Astrocyte of the cerebellum (primary cell): ENCODE data around the gene ACP6.
"Not testable (repeated sequence)": the region's sequence is repeated elsewhere in the genome, so short reads cannot be mapped to it uniquely, and the experiment has no call there.

Experiments
- DNase-seq: peaks from one replicate; pipeline ENCODE4 v3.0.0-alpha.2; 2011; ENCODE audit warnings: low read depth
- H3K4me3 ChIP-seq: 2 replicates; pipeline ENCODE4 v1.5.1; 2011; ENCODE audit warnings: mild to moderate bottlenecking, low read depth, low read length, moderate library complexity
- in situ Hi-C: cut with HindIII; loops from 2 replicates; pipeline ENCODE4 v1.10.0; 2017; ENCODE audit warnings: low sequenced_read_pairs
- TF ChIP-seq, protein P1 (sequence below): IDR thresholded peaks from 2 replicates; pipeline ENCODE4 v1.5.1; 2012; ENCODE audit warnings: low read length, low read depth, moderate library complexity, mild to moderate bottlenecking; ENCODE audit errors: missing control alignments

Gene ACP6

DNA sequence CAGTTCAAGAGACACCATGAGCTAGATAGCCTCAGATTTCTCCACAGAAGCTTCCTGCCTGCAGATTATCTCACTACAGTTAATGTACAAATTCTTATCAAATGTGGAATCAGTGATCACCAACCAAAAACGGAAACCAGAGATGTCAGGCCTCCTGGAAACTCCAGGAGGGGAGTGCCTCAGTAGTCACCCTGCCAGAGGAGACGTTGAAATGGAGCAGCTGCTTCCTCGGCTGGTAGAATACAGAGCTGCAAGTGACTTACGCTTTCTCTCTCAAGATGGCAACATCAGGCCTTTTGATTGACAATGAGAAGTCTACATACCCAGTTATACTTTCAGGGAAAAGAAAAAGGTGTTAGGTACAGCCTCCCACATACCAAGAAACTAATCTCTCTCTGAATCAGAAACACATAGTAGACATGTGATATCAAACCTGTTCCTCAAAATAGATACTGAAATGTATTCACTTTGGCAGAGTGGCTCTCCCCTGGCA, 52.2 kb downstream of the ACP6 start:
- TF ChIP-seq, protein P1, sequence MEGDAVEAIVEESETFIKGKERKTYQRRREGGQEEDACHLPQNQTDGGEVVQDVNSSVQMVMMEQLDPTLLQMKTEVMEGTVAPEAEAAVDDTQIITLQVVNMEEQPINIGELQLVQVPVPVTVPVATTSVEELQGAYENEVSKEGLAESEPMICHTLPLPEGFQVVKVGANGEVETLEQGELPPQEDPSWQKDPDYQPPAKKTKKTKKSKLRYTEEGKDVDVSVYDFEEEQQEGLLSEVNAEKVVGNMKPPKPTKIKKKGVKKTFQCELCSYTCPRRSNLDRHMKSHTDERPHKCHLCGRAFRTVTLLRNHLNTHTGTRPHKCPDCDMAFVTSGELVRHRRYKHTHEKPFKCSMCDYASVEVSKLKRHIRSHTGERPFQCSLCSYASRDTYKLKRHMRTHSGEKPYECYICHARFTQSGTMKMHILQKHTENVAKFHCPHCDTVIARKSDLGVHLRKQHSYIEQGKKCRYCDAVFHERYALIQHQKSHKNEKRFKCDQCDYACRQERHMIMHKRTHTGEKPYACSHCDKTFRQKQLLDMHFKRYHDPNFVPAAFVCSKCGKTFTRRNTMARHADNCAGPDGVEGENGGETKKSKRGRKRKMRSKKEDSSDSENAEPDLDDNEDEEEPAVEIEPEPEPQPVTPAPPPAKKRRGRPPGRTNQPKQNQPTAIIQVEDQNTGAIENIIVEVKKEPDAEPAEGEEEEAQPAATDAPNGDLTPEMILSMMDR: no peak
- in situ Hi-C loops: no loop called here
- H3K4me3 ChIP-seq: no peak overlapping the region
- no peak for DNase-seq

DNA sequence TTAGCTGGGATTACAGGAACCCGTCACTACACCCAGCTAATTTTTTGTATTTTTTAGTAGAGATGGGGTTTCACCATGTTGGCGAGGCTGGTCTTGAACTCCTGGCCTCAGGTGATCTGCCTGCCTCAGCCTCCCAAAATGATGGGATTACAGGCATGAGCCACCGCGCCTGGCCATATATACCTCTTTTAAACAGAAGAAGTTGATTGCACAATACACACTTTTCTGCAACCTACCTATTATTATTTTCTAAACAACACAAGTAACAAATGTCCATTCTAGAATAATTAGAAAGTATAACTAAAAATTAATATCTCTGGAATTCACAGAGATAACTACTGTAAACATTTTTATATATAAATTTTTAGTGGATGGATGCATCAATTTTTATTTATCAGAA, 55.4 kb downstream of the ACP6 start:
- DNase-seq, H3K4me3 ChIP-seq, in situ Hi-C loops: not testable (repeated sequence)

DNA sequence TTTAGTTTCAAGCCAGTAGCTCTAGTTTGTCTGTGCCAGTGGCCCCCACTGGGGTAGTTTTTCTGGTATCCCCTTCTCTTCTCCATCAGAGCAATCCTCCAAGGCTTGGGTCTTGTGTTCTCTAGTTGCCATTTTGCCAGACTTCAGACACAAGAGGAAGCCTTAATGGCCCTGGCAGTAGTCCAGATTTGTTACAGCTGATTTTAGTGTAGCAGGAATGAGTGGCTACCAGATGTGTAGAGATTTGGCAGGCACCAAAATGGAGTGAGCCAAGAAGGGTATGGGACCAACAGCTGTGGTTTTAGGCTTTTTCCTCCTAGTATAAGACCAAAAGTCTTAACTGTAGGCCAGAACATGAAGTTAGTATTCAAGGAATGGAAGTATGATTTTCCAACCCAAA, 56.8 kb downstream of the ACP6 start:
- TF ChIP-seq, protein P1: no peak
- in situ Hi-C loops: no loop called here
- DNase-seq: no peak
- no peak overlapping the region for H3K4me3 ChIP-seq

DNA sequence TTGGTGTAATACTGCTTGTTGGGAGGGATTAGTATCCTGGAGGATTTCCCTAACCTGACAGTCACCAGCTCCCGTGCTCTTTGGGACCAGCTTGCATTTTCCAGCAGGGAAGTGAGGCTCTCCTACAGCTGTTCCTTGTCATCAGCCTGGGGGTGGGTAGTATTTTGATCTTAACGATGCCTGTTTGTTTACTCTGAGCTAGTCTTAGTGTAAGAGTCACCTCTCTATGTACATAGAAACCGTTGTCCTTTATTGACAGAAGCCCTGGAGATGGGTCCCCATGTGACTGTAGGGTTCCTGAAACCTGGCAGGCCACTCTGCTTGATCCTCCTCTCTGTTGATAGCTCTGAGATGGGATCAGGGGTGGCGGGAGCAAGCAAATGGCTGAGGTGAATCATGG, 58.0 kb downstream of the ACP6 start:
- in situ Hi-C loops: no loop called here
- TF ChIP-seq, protein P1: no peak
- H3K4me3 ChIP-seq: no peak overlapping the region
- DNase-seq: no peak

DNA sequence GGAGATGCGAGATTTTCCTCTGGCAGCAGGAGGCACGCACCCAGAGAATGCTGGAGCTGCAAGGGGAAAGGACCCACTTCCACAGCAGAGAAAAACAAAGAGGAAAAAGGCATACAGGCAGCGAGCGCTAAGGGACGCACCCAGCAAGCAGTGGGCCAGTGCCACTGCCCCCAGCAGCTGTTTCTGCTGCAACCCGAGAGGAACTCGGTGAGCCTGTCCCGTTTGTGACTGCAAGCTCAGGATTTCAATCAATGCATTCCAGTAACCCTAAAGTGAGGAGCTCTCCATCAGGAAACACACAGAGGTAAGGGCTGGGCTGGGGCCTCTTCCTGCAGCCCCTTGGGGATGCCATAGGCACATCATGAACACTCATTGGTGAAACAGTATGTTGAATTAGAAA, 58.7 kb downstream of the ACP6 start:
- TF ChIP-seq, protein P1: no peak
- DNase-seq: no peak
- in situ Hi-C loops: no loop called here
- no peak overlapping the region for H3K4me3 ChIP-seq

DNA sequence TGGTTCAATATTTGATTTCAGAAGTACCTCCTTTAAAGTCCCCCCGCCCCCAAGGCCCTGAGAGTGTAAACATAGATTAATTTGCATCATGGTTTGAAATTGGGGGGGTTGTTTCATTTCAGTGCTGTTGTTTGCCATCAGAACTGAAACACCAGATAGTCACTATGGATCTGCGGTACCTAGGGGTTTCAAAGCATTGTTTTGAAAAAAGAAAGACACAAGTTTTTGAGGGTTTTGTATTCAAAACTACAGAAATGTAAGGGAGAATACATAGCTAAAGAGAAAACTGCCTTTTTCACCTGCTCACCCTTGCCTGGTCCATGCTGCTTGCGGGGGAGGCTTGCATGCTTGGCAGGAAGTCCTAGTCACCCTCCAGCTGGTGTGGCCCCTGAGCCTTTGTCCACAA, 59.3 kb downstream of the ACP6 start:
- TF ChIP-seq, protein P1: no peak
- H3K4me3 ChIP-seq: no peak overlapping the region
- DNase-seq: no peak
- in situ Hi-C loops: no loop called here

DNA sequence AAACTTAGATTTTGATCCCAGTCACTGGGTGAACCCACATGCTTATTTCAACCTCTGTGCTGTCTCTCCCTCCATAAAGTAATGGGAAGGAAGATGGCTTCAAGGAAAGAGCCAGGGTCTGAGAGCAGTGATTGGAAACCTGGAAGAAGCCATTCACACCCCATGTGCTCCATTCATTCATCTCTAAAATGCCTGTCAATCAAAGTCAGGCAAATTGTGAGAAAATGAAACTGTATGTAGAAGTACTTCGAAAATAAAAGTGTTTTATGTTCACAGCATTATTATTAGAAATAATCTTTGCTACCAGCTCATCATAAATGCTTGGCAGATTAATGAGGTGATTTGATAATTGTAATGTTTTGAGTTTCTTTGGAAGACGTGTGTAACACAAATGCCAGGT, 61.0 kb downstream of the ACP6 start:
- no peak for DNase-seq
- no peak overlapping the region for H3K4me3 ChIP-seq
- in situ Hi-C loops: no loop called here
- TF ChIP-seq, protein P1: no peak
